Left kidney (tissue), 8 donors: Measurements from ENCODE around the gene WDR49. TPM values are rescaled to one million over a fixed set of nuclear protein-coding genes. Genes with fewer than 3 reads are reported as not detected.

Source experiments
- DNase-seq: peaks from one replicate; pipeline ENCODE4 v3.0.0-alpha.2; 2013
- long read RNA-seq, 8 donors: transcript quantifications; one replicate each; lab custom pipeline, GENCODE V29; 2026
- polyA plus RNA-seq: library from polyadenylated mRNA; unstranded; fragments of 120-200 nt; gene quantifications from one replicate; pipeline ENCODE4 v1.2.1, GENCODE V29; 2013; ENCODE audit not compliant: insufficient read length

Gene WDR49
- polyA plus RNA-seq: 2.0 TPM
- long read RNA-seq, donor 1, partial matches to known transcripts: 0 of 1 reads
- long read RNA-seq, donor 1, other reads (novel, unspliced or antisense): 0 of 1 reads
- long read RNA-seq, donor 2: 0 reads
- long read RNA-seq, donor 3: 0 reads
- long read RNA-seq, donor 4: 0 reads
- long read RNA-seq, donor 5: 0 reads
- long read RNA-seq, donor 6: 0 reads
- long read RNA-seq, donor 7: 0 reads
- long read RNA-seq, donor 8: 0 reads

GRCh38 chr3:167653760-167654159, at the start of gene WDR49:
TSS of gene WDR49 (minus strand) at chr3:167653942. CDS start at chr3:167653425, 517 bp downstream.
- no peak for DNase-seq

GRCh38 chr3:167700926-167701325, 47.2 kb upstream of the WDR49 start:
- DNase-seq: no peak

GRCh38 chr3:167700046-167700445, 46.3 kb upstream of the WDR49 start:
- no peak for DNase-seq

GRCh38 chr3:167694121-167694520, 40.4 kb upstream of the WDR49 start:
- no peak for DNase-seq

GRCh38 chr3:167691366-167691765, 37.6 kb upstream of the WDR49 start:
- no peak for DNase-seq

- DNase-seq: peak; percentile 62
These were observed 30.7 kb upstream of the WDR49 start for GRCh38 chr3:167684388-167684993.

GRCh38 chr3:167679526-167679925, 25.8 kb upstream of the WDR49 start:
- no peak for DNase-seq

GRCh38 chr3:167675848-167676247, 22.1 kb upstream of the WDR49 start:
- no peak for DNase-seq

GRCh38 chr3:167673221-167673620, 19.5 kb upstream of the WDR49 start:
- DNase-seq: no peak

GRCh38 chr3:167671878-167672427, 18.2 kb upstream of the WDR49 start:
- DNase-seq: no peak

GRCh38 chr3:167669699-167670098, 16.0 kb upstream of the WDR49 start:
- no peak for DNase-seq

GRCh38 chr3:167668651-167669050, 14.9 kb upstream of the WDR49 start:
- no peak for DNase-seq

- no peak for DNase-seq
These were observed 12.8 kb upstream of the WDR49 start for GRCh38 chr3:167666563-167666962.

- no peak for DNase-seq
These were observed 9.2 kb upstream of the WDR49 start for GRCh38 chr3:167662919-167663400.

- no peak for DNase-seq
These were observed 4.0 kb upstream of the WDR49 start for GRCh38 chr3:167657684-167658225.

GRCh38 chr3:167656821-167657220, 3.1 kb upstream of the WDR49 start:
- no peak for DNase-seq

- DNase-seq: no peak
These were observed 587 bp downstream of the WDR49 start for GRCh38 chr3:167653155-167653554.

- DNase-seq: no peak
These were observed 1.9 kb downstream of the WDR49 start for GRCh38 chr3:167651826-167652225.

GRCh38 chr3:167650459-167650858, 3.3 kb downstream of the WDR49 start:
- no peak for DNase-seq

- DNase-seq: no peak
These were observed 4.0 kb downstream of the WDR49 start for GRCh38 chr3:167649746-167650145.

GRCh38 chr3:167644611-167645010, 9.1 kb downstream of the WDR49 start:
- DNase-seq: no peak

GRCh38 chr3:167631471-167631870, 22.3 kb downstream of the WDR49 start:
- DNase-seq: no peak

- DNase-seq: no peak
These were observed 27.3 kb downstream of the WDR49 start for GRCh38 chr3:167626490-167626889.
